ENCODE results near the gene TRAPPC8. TPM values are rescaled to one million over a fixed set of nuclear protein-coding genes. Genes with fewer than 3 reads are reported as not detected.
"Not testable (repeated sequence)": the region's sequence is repeated elsewhere in the genome, so short reads cannot be mapped to it uniquely, and the experiment has no call there.

Gene TRAPPC8
- total RNA-seq, 2 donors from 2014 or later: 30.7 to 35.5 TPM

DNA sequence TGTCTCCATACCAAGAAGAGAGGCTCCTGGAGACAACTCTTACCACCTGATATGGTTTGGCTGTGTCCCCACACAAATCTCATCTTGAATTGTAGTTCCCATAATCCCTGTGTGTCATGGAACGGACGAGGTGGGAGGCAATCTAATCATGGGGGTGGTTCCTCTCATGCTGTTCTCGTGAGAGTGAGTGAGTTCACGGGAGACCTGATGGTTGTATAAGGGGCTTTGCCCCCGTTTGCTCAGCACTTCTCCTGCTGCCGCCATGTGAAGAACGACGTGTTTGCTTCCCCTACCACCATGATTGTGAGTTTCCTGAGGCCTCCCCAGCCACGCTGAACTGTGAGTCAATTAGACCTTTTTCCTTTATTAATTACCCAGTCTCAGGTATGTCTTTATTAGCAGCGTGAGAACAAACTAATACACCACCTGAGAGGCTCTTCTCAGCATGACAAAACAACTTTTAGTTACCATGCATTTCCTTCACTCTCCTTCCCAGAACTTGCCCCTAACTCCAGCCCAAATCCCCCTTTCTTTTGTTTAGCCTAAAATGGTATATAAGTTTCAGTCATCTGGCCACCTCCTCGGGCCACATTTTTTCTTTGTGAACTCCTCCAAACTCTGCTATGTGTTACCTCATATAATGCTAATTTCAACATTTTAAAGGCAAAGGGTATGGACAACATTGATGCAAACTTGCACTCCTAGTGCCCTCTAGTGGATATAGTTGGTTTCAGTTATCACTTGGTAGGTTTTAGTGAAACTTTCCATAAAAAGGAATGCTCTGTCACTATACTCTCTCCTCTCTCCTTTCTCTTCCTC lies 123.6 kb downstream of the TRAPPC8 start:
- ATAC-seq (peak; percentile 59 to 70), DNase-seq (no peak)
- intact Hi-C loops (cut with DNase I): loop anchor here (2.0 to 10.0 kb wide), 3 partner anchors 75 to 262 kb away; no protein-coding TSS in a partner anchor

- intact Hi-C loops (cut with DNase I): loop anchor here in 1 of 2 donors (10.0 kb wide), 1 partner anchor 69 kb away; no protein-coding TSS in a partner anchor
- ATAC-seq (no peak), DNase-seq (no peak)
These were observed 128.8 kb downstream of the TRAPPC8 start for GRCh38 chr18:31814132-31814531.

DNA sequence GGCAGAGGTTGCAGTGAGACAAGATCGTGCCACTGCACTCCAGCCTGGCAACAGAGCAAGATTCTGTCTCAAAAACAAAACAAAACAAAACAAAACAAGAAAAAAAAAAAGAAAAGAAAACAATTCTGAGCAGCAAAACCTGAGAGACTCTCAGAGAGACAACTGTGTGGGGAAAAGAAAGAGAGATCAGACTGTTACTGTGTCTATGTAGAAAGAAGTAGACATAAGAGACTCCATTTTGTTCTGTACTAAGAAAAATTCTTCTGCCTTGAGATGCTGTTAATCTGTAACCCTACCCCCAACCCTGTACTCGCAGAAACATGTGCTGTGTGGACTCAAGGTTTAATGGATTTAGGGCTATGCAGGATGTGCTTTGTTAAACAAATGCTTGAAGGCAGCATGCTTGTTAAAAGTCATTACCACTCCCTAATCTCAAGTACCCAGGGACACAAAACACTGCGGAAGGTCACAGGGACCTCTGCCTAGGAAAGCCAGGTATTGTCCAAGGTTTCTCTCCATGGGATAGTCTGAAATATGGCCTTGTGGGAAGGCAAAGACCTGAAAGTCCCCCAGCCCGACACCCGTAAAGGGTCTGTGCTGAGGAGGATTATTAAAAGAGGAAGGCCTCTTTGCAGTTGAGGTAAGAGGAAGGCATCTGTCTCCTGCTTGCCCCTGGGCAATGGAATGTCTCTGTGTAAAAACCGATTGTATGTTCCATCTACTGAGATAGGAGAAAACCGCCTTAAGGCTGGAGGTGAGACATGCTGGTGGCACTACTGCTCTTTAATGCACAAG lies 132.4 kb downstream of the TRAPPC8 start:
- DNase-seq, ATAC-seq: not testable (repeated sequence)
- intact Hi-C loops (cut with DNase I): loop anchor here in 1 of 2 donors (10.0 kb wide), 1 partner anchor 66 kb away; no protein-coding TSS in a partner anchor

GRCh38 chr18:31809049-31809448 lies 133.9 kb downstream of the TRAPPC8 start:
- DNase-seq; intact Hi-C loops (cut with DNase I); ATAC-seq: not testable (repeated sequence)

DNA sequence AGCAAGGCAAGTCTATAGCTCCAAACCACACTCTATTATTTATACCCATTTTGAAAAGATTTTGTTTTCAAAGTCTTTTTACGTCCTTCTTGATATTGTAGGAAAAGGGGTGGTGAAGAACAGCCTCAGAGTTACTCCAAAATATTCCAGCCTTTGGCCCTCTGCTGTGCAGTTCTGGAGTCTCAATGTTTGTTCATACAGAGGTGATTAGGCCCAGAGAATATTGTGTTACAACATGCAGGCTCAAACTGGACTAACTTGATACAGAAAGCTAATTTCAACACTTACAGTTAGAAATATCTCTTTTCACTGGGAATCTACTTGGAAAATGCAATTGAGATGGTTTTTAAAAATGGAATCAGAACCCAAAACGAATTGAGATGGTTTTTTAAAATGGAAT lies 141.8 kb downstream of the TRAPPC8 start:
- ATAC-seq (no peak), DNase-seq (no peak)
- intact Hi-C loops (cut with DNase I): no loop called here

- DNase-seq; intact Hi-C loops (cut with DNase I); ATAC-seq: not testable (repeated sequence)
These were observed 143.7 kb downstream of the TRAPPC8 start for GRCh38 chr18:31799257-31799656.

DNA sequence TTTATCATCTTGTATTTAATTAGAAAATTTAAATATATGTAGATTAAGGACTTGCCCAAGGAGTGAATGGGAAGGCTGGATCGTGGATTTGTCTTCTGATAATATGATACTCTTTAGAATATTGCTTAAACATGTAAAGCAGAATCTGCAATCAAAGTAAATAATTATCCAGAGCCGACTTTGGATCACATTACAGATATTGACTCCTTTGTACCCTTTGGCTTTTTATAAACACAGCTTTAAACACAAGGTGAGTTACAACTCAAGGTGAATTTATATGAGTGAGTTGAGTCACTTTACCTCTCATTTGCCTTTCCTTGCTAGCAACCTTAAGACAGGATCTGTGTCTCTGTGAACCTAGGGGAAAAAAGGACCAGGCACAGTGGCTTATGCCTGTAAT lies 144.5 kb downstream of the TRAPPC8 start:
- no peak for DNase-seq
- intact Hi-C loops (cut with DNase I): no loop called here
- no peak for ATAC-seq

DNA sequence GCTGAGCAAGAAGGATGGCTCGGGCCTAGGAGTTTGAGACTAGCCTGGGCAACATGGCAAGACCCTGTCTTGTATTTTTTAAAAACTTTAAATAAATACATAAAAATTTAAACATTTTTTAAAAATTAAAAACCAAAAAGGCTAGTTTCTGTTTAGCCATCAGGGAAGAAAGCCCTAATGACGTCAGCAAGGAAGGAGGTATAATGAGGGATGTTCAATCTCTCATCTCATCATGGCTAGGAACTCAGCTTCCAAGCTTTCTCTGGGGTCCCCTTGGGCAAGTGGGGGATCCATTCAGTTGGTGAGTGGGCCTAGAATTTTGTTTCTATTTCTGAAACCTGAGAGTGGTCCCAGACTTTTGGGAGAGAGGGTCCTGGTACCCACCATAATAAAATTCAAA lies 147.2 kb downstream of the TRAPPC8 start:
- DNase-seq (no peak), ATAC-seq (no peak)
- intact Hi-C loops (cut with DNase I): no loop called here

- intact Hi-C loops (cut with DNase I): no loop called here
- no peak for ATAC-seq
These were observed 149.4 kb downstream of the TRAPPC8 start for GRCh38 chr18:31793531-31793930.

DNA sequence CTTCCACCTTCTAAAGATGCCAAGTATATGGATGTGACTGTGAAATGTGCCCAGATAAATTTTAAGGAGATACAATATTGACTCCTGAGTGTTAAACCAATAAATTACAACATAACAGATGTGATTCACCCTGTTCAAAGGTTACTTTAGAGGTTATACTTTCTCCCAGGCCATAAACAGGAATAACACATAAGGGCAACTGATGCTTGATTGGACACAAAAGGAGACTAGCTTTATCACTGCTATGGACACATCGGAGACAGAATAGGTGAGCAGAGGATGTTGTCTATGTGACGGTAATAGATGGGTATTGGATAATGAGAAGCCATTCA lies 150.4 kb downstream of the TRAPPC8 start:
- ATAC-seq (no peak), DNase-seq (no peak)
- intact Hi-C loops (cut with DNase I): no loop called here

More at GRCh38 chr18:31793531-31793930, 149.4 kb downstream of the TRAPPC8 start:
- no peak for DNase-seq

- no peak for ATAC-seq
- intact Hi-C loops (cut with DNase I): no loop called here
- DNase-seq: no peak
These were observed 150.9 kb downstream of the TRAPPC8 start for GRCh38 chr18:31791817-31792579.

- intact Hi-C loops (cut with DNase I): no loop called here
- ATAC-seq: no peak
- DNase-seq: no peak
These were observed 153.5 kb downstream of the TRAPPC8 start for GRCh38 chr18:31789409-31789808.

DNA sequence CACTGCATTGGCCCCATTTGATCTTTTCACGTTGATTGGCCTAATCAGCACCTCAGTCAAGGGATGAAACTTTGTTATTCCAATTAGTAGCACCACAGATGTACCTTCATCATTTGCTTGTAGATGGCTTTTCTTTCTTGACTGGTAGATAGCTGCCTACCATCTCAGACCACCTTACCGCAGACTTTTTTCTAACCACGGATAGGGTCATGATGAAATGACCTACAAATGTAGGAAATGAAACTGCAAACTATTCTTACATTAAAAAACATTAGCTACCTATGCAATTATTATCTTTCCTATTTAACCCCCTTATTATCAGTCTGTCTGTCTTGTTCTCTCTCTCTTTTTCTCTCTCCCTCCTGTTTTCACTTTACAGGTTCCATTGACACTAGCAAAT lies 159.9 kb downstream of the TRAPPC8 start:
- no peak for DNase-seq
- no peak for ATAC-seq
- intact Hi-C loops (cut with DNase I): no loop called here

Other genes with a start within 250 kb of the TRAPPC8 start
- gene SLC25A52, start 182.2 kb downstream of the TRAPPC8 start, total RNA-seq: not detected
- gene RNF125, start 75.7 kb upstream of the TRAPPC8 start, total RNA-seq: 1 to 10 TPM; 3.5 to 5.1 TPM
- gene RNF138, start 148.7 kb upstream of the TRAPPC8 start, total RNA-seq: 10 to 100 TPM; 12.4 to 17.2 TPM
- not detected for gene MEP1B, start 246.9 kb upstream of the TRAPPC8 start, total RNA-seq